WI38 (cell line): ENCODE measurements around the gene SNX27.
A peak's percentile ranks its signal among the peaks of the same experiment; 100 is the strongest.
"Not testable (repeated sequence)": the region's sequence is repeated elsewhere in the genome, so short reads cannot be mapped to it uniquely, and the experiment has no call there.

Experiments
- H3K4me3 ChIP-seq: 2 replicates; pipeline ENCODE4 v1.5.1; 2011; ENCODE audit warnings: low read depth, mild to moderate bottlenecking, control low read depth, low read length
- CTCF ChIP-seq: IDR thresholded peaks from 2 replicates; pipeline ENCODE4 v1.5.1; 2012; ENCODE audit warnings: low read depth, mild to moderate bottlenecking, control low read depth, low read length

The SNX27 gene

GRCh38 chr1:151721788-151722510 is 110.1 kb downstream of the SNX27 start:
- peak overlapping the region; percentile 55 for H3K4me3 ChIP-seq
- TF ChIP-seq CTCF = no peak

- no peak overlapping the region for H3K4me3 ChIP-seq
- TF ChIP-seq CTCF = no peak
These were observed 112.0 kb downstream of the SNX27 start for GRCh38 chr1:151723726-151724370.

- H3K4me3 ChIP-seq = no peak overlapping the region
- no peak for TF ChIP-seq CTCF
These were observed 116.6 kb downstream of the SNX27 start for GRCh38 chr1:151728151-151729054.

- no peak for TF ChIP-seq CTCF
- no peak overlapping the region for H3K4me3 ChIP-seq
These were observed 117.5 kb downstream of the SNX27 start for GRCh38 chr1:151729157-151729965.

- no peak overlapping the region for H3K4me3 ChIP-seq
- no peak for TF ChIP-seq CTCF
These were observed 118.1 kb downstream of the SNX27 start for GRCh38 chr1:151729966-151730291.

GRCh38 chr1:151733126-151733525 is 121.3 kb downstream of the SNX27 start:
- no peak overlapping the region for H3K4me3 ChIP-seq
- TF ChIP-seq CTCF = no peak

- not testable (repeated sequence) for H3K4me3 ChIP-seq
These were observed 122.1 kb downstream of the SNX27 start for GRCh38 chr1:151733995-151734394.
